Cerebellar nuclear complex (tissue), 1 donor: Measurements from ENCODE around the gene PANK3.
"Not testable (repeated sequence)": the region's sequence is repeated elsewhere in the genome, so short reads cannot be mapped to it uniquely, and the experiment has no call there.

Experiments
- DNase-seq, 2 experiments: peaks; one replicate each; lab custom pipeline; 2025; lab: John Stamatoyannopoulos, UW

Gene PANK3

GRCh38 chr5:168552146-168552545, 27.0 kb downstream of the PANK3 start:
- no peak for DNase-seq

- DNase-seq, result no peak
Observed at GRCh38 chr5:168550656-168551055, 28.5 kb downstream of the PANK3 start.

GRCh38 chr5:168549554-168549953, 29.6 kb downstream of the PANK3 start:
- no peak for DNase-seq

GRCh38 chr5:168537176-168537575, 42.0 kb downstream of the PANK3 start:
- no peak for DNase-seq

- not testable (repeated sequence) for DNase-seq
Observed at GRCh38 chr5:168534351-168534750, 44.8 kb downstream of the PANK3 start.

- no peak for DNase-seq
Observed at GRCh38 chr5:168531987-168532864, 46.9 kb downstream of the PANK3 start.

- no peak for DNase-seq
Observed at GRCh38 chr5:168531191-168531590, 48.0 kb downstream of the PANK3 start.

- DNase-seq, result no peak
Observed at GRCh38 chr5:168530621-168531150, 48.5 kb downstream of the PANK3 start.

- DNase-seq, result no peak
Observed at GRCh38 chr5:168529374-168530234, 49.6 kb downstream of the PANK3 start.

- no peak for DNase-seq
Observed at GRCh38 chr5:168528521-168529373, 50.4 kb downstream of the PANK3 start, which contains the start of gene FBLL1. TSS of gene FBLL1 (plus strand) at chr5:168529305. CDS start at chr5:168529505, 200 bp downstream.

GRCh38 chr5:168527756-168528295, 51.3 kb downstream of the PANK3 start:
- DNase-seq, result no peak

GRCh38 chr5:168525856-168526255, 53.3 kb downstream of the PANK3 start:
- no peak for DNase-seq

- no peak for DNase-seq
Observed at GRCh38 chr5:168513861-168514428, 65.2 kb downstream of the PANK3 start.

GRCh38 chr5:168502563-168503237, 76.5 kb downstream of the PANK3 start:
- DNase-seq, result no peak
